Forelimb muscle (tissue), 1 donor: ENCODE measurements around the gene CYFIP1. TPM values are rescaled to one million over a fixed set of nuclear protein-coding genes. Genes with fewer than 3 reads are reported as not detected.

Experiments used
- DNase-seq: peaks from one replicate; pipeline ENCODE4 v3.0.0-alpha.2; 2013; ENCODE audit warnings: low read depth
- polyA plus RNA-seq: library from polyadenylated mRNA; unstranded; fragments of 120-200 nt; gene quantifications from one replicate; pipeline ENCODE4 v1.2.1, GENCODE V29; 2013; ENCODE audit not compliant: insufficient read length

CYFIP1 gene
- polyA plus RNA-seq, 1 donor, result 49.3 TPM

- no peak for DNase-seq
Observed at GRCh38 chr15:22968366-22968765, 11.8 kb downstream of the CYFIP1 start.

GRCh38 chr15:22967084-22967770, 12.9 kb downstream of the CYFIP1 start:
- DNase-seq, result no peak

- no peak for DNase-seq
Observed at GRCh38 chr15:22966321-22967083, 13.7 kb downstream of the CYFIP1 start.

- no peak for DNase-seq
Observed at GRCh38 chr15:22963641-22964040, 16.5 kb downstream of the CYFIP1 start.

DNA sequence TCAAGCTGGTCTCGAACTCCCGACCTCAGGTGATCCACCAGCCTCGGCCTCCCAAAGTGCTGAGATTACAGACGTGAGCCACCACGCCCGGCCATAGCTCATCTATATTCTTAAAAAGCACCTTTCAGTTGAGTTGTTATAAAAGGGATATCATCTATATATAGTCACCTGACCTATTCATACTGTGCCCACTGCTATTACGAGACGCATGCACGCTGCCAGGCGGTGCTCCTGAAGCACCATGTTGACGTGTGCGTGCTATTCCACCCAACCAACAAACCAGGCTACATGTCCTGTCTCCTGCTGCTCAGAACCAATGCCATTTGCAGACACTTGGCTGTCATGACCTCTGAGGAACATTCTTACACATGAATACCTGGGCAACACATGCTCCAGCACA, 17.6 kb downstream of the CYFIP1 start:
- no peak for DNase-seq

DNA sequence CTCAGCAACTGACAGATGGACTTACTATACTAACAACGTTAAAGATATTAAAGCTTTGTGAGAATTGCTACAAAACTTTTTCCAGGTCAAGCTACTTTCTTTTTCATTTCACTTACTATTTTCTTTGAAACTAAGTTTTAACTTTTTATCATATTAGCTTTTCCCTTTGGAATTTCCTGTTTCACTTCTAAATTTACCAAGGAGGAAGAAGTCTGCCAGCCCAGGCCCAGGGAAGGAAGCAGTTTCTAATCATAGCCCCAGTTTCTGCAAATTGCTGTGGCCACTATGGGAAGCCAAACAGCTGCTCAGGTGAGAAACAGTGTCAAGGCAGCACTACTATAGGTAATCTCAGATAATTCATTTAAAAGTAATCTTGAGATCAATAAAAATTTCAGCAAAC, 18.4 kb downstream of the CYFIP1 start:
- DNase-seq, result no peak

DNA sequence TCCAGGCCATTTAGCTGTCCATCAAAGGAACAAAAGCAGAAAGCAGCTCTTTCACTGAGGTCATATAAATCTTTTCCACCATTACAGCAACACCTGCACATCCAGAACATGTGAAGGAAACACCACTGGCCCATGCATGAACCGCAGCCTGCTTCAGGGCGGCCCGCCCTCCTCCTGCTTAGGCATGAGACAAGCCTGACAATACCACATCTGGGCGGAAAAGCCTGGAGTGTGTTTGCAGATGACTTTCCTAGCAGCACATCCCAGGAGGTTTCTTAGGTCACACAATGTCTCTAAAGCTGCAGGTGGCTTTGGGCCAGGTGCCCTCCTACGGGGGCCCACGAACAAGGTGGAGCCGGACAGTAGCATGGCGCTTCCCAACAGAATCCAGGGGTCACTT, 19.6 kb downstream of the CYFIP1 start:
- no peak for DNase-seq

GRCh38 chr15:22960126-22960525, 20.0 kb downstream of the CYFIP1 start:
- no peak for DNase-seq

GRCh38 chr15:22959321-22960101, 20.7 kb downstream of the CYFIP1 start:
- DNase-seq, result no peak

DNA sequence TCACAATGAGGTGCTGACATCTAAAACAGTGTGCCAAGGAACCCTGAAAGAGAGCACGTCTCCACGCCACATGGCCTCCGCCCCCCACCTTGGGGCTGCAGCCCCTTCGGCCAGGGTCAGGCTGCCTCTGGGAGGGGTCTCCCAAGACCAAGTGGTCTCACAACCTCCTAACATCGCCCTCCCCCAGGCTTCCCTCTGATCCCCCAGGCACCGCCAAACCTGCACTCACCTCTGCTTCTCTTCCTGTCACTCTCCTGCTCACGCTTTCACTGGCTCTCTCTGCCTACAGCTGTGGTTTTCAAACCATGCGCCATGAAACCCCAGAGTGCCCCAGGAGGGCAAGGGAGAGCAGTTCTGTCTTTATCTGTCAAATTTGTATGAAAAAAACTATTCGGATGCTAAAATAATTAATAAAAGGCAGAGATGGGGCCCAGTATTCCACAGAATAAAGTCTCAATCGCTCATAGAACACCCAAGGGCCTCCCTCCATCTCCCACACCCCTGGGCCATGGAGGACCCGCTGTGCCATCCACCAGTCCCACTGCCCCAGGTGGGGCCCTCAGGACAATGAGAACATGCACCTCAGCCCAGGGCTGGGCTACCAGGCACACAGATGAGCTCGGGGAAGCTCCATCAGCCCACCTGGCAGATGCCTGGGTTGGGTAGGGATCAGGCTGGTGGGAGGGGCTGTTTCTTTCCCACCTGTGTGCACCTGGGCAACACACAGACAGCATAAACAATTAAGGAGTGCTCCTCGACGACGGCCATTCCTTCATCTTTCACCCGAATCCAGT, 21.5 kb downstream of the CYFIP1 start:
- DNase-seq, result no peak

DNA sequence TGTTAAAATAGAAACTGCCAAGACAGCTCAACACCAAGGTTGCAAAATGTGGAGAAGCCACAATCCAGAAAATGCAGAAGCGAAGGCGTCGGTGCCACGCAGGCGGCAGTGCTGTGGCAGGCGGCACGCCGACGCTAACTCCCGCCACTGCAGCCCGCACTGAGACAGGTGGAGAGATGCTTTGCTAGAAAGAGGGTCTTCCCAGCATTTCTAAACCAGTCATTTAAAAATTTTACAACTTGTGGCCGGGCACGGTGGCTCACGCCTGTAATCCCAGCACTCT, 23.2 kb downstream of the CYFIP1 start:
- no peak for DNase-seq

DNA sequence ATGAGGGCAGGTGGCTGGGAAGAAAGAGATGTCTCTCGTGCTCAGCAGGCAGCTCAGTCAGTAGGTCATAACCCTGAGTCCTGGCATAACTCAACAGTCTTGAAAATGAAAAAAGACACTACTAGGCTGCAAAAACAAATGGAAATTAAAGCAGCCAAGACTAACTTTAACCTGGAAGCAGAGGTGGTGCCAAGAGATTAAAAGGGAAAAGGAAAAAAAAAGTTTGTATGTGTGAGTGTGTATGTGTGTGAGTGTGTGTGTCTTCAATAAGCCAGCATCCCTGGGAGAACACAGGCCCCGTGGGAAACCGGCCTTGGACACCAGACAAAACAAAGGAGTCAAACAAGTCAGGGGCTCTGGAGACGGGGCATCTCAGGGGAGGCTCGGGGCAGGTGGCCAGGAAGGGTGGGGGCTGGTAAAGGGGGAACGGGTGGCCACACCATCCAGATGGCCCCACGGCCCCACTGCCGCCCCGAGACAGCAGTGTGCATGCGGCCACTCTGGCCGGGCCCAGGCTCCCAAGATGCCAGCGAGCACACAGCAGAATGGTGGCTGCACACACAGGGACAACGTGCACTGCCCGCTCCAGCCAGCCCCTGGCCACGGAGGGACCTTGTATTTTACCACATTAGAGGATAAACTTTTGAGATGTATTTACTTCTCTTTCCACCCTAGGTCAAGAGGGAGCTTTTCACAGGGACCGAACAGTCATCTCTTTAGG, 23.8 kb downstream of the CYFIP1 start:
- no peak for DNase-seq

GRCh38 chr15:22955544-22956119, 24.5 kb downstream of the CYFIP1 start:
- DNase-seq, result no peak

DNA sequence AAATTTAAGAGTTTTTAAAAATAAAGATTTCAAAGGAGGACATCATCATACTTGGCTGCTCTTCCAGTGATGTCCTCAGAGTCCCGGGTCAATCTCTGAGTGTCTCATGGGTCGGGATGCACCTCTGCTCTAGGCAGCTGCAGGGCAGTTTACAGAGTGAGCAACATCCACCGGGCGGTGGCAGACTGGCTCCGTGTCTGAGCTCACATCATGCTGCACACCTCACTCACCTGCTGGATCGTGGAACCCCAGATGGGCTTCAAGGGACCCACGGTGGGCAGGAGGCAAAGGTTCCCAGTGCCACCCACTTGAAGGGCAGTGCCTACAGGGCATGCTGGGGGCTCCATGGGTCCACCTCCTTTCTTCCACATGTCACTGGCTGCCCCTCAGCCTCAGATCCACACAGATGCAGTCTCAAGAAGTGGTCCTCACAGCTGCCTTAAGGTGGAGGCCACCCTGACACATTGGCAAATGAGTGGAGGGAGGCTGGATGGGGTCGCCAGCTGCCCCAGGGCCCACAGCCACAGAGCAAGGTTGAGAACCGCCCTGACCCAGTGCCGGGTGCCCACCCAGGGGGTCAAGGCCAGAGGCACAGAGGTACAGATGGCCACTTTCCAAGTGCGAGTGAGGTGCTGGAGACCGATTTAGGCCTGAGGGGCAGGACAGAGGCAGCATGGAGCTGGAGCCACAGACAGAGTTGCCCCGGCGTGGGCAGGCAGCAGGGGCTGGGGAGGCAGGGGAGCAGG, 25.2 kb downstream of the CYFIP1 start:
- no peak for DNase-seq

- DNase-seq, result no peak
Observed at GRCh38 chr15:22954326-22954725, 25.8 kb downstream of the CYFIP1 start.

DNA sequence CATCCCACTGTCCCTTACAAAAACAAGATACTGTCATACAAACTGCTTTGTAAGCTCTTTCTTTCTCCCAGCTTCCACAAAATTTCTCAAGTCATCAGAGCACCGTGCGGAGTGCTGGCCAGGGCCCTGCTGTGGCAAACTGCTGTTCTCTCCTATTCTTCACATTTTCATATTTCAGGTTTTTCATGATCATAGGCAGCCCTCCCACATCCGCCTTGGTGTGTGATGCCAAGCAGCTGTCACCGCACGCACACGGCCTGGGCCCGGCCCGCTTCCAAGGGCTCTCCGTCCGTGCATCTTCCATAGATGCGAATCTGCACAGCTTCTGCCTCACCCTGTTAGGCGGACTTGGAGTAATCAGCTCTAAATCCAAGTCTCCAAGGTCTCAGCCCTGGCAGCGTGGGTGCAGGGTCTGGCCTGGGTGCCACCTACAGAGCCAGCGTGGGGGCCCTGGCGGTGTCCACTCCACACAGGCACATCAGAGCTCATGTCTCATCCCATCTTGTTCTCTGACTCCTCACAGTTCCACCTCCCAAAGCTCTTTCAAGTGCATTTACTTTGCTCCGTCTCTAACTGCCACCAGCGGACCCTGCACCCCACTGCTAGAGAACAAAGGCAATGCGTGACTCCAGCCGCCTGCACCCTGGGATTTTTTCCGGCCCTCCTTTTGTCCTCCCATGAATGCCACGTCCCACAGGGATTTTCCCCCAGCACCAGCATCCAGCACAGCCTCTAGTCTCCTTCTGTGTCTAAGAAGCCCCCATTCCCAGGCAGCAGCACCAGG, 27.2 kb downstream of the CYFIP1 start:
- no peak for DNase-seq

GRCh38 chr15:22951381-22952280, 28.5 kb downstream of the CYFIP1 start:
- DNase-seq, result no peak

GRCh38 chr15:22951031-22951380, 29.2 kb downstream of the CYFIP1 start:
- DNase-seq, result no peak
